ENCODE results near the gene SUCO. TPM values are rescaled to one million over a fixed set of nuclear protein-coding genes. Genes with fewer than 3 reads are reported as not detected.

Gene SUCO
- total and polyA plus RNA-seq, 2 of the 8 experiments (the other 6 are each of a cell fraction or from before 2014, with no cell fraction given) = 8.3 to 35.8 TPM

- Histone ChIP-seq H4K91ac (replicated peaks; ENCODE audit: insufficient read length, low read length) (no peak overlapping the region), H3K79me2 (ENCODE audit: control insufficient read depth in 1 of 2, insufficient read depth in 2 of 2, low read length in 2 of 2) (no peaks in the 10 kb centered on the region), H3K9me3 (ENCODE audit: insufficient read depth in 2 of 2, low read depth in 1 of 2, low read length in 1 of 2) (peaks cover 4 to 7% of the 10 kb centered on the region in 2 experiments; a peak in 1 of 4 replicates), H2BK15ac (ENCODE audit: low read length) (no peak overlapping the region), H2BK12ac (ENCODE audit: low read depth, low read length) (no peak overlapping the region), H3K56ac (replicated peaks; ENCODE audit: insufficient read length, low read depth, low read length) (no peak overlapping the region), H3K23ac (ENCODE audit: insufficient read length) (no peak overlapping the region), H3K27ac (ENCODE audit: low read depth, low read length) (no peak overlapping the region), H2BK20ac (ENCODE audit: low read length) (no peak overlapping the region), H3K18ac (ENCODE audit: extremely low read depth, low read length) (no peak overlapping the region), H4K8ac (ENCODE audit: extremely low read depth, insufficient read depth, low read length) (no peak overlapping the region), H3K4me2 (ENCODE audit: insufficient read depth in 1 of 2, low read depth in 2 of 2, low read length in 2 of 2) (no peak overlapping the region), H3K4ac (replicated peaks; ENCODE audit: insufficient read length, low read depth, low read length) (no peak overlapping the region), H3K27me3 (replicated peaks in 1 of 4; ENCODE audit: control insufficient read depth in 3 of 4, extremely low read depth in 1 of 4, insufficient read depth in 3 of 4, low read length in 3 of 4) (no peaks in the 10 kb centered on the region), H2AFZ (ENCODE audit: low read length) (no peak overlapping the region), H4K20me1 (replicated peaks in 1 of 2; ENCODE audit: control insufficient read depth in 1 of 2, insufficient read depth in 2 of 2, low read length in 2 of 2) (no peaks in the 10 kb centered on the region), H3K9ac (replicated peaks in 1 of 4; ENCODE audit: extremely low read depth in 1 of 4, low read depth in 3 of 4, low read length in 3 of 4) (no peak overlapping the region), H2AK5ac (ENCODE audit: low read depth, low read length) (no peak overlapping the region), H3K4me1 (replicated peaks in 1 of 4; ENCODE audit: control insufficient read depth in 3 of 4, insufficient read depth in 4 of 4, low read length in 3 of 4) (peaks cover 0 to 4% (median 0%) of the 10 kb centered on the region in 4 experiments; a peak in 1 of 7 replicates), H3K23me2 (ENCODE audit: low read depth, low read length) (no peaks in the 10 kb centered on the region), H3K4me3 (ENCODE audit: extremely low read depth in 1 of 4, insufficient read depth in 2 of 4, low read depth in 3 of 4, low read length in 4 of 4) (no peak overlapping the region), H2BK120ac (replicated peaks; ENCODE audit: low read depth, low read length) (no peak overlapping the region), H3K36me3 (ENCODE audit: control insufficient read depth in 2 of 4, insufficient read depth in 4 of 4, low read length in 3 of 4) (no peaks in the 10 kb centered on the region), H3K14ac (ENCODE audit: insufficient read length) (no peak overlapping the region), H4K5ac (ENCODE audit: insufficient read length, low read depth, low read length) (no peak overlapping the region), H2BK5ac (ENCODE audit: low read depth, low read length) (no peak overlapping the region), H3K79me1 (ENCODE audit: low read depth, low read length) (no peaks in the 10 kb centered on the region)
- TF ChIP-seq CTBP2 (IDR thresholded peaks at IDR 0.05; ENCODE audit: borderline replicate concordance, insufficient read depth, insufficient read length, low read length) (no peak), CHD2 (IDR thresholded peaks at IDR 0.05; ENCODE audit: low read length) (no peak), SP4 (IDR thresholded peaks at IDR 0.05; ENCODE audit: low read length) (no peak), KDM4A (IDR thresholded peaks at IDR 0.05; ENCODE audit: low read depth, low read length, severe bottlenecking) (no peak)
- FAIRE-seq = no peak
- CTCF ChIA-PET (ENCODE audit: partially characterized antibody) = interaction anchor here (0.5 to 1.5 kb wide), 3 partner anchors 19 to 419 kb away, joined by 3 to 5 read pairs (median 4); no protein-coding TSS in a partner anchor
- DNase-seq (ENCODE audit: low read depth in 1 of 2, low spot score in 2 of 2) = no peak
- WGBS, 2 experiments (ENCODE audit: extremely low coverage in 1 of 2, insufficient coverage in 1 of 2, insufficient read length in 1 of 2, insufficient replicate concordance in 2 of 2, low coverage in 1 of 2, low lambda C conversion rate in 2 of 2, missing lambda C conversion rate in 1 of 2) = 95% methylated on average over 2 of the region's 2 CpGs; no CpG with 5 or more reads in 1 of the 2 experiments
- POLR2A ChIA-PET (ENCODE audit: partially characterized antibody) = no interaction called here
These were observed 96.2 kb downstream of the SUCO start for GRCh38 chr1:172629170-172629569.
